OCI-LY3 (cell line): ENCODE measurements around the gene PAN2.

Experiments used
- CTCF ChIP-seq: fragments of 200-600, 300-600 bp; sonication (generic); IDR thresholded peaks from 2 replicates; pipeline ENCODE4 v1.5.1; 2014; ENCODE audit warnings: antibody characterized with exemption, low read length, low read depth
- EZH2phosphoT487 ChIP-seq: fragments of 200-600 bp; shearing (Covaris generic); IDR thresholded peaks from 2 replicates; pipeline ENCODE4 v1.6.1; 2018; ENCODE audit warnings: antibody characterized with exemption, mixed run types, low read depth

GRCh38 chr12:56362130-56363059 lies 28.6 kb upstream of the PAN2 start, which contains the start of gene APOF:
- no peak for TF ChIP-seq CTCF
- TF ChIP-seq EZH2phosphoT487 = no peak
